HG03575 (cell line): Measurements from ENCODE around the gene TMEM255B.
"Not testable (repeated sequence)": the region's sequence is repeated elsewhere in the genome, so short reads cannot be mapped to it uniquely, and the experiment has no call there.

Experiments
- ATAC-seq: cut with Tn5 transposase; IDR thresholded peaks from one replicate; pipeline ENCODE4 v1.9.1; 2021; ENCODE audit not compliant: unreplicated experiment, insufficient number of reproducible peaks, low FRiP score; ENCODE audit errors: extremely low read depth

TMEM255B gene

DNA sequence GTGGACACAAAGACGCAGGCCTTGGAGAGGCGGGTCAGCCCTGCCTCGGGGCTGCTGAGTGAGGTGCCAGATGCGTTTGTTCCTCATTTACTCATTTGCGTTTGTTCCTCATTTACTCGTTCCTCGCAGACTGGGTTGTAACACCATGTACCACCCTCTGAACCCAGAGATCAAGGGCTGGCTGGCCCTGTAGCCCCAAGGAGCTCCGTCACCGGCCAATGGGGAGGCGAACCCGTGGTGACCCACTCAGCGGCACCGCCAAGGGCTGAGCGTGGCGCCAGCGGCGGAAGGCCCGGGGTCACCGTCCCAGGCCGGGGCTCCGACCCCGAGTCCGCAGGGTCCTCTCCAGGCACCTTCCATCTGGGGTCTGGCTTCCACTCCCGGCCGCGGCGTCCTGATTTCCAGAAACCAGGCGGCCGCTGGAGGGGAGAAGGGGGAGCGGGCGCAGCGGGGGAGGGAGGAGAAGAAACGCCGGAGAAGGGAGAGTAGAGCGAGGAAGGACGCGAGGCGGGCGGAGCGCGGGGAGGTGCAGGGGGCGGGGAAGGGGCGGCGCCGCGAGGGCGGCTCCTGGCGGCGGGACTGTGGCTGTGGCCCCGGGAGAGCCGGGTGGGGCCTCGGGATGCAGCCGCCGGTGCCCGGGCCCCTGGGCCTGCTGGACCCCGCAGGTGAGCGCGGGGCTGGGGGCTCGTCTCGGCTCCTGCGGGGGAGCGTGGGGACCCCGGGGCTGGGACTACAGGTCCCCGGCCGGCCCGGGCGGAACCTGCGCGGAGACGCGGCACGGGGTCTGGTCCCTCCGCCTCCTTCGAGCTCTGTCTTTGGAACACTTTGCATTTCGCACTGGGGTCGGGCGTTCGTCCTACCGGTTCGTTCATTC is at the start of gene TMEM255B:
Gene TMEM255B (plus strand): TSS at position 576 of the 874 bp plus-strand sequence. CDS start 44 bp downstream, at position 620.
- no peak for ATAC-seq

DNA sequence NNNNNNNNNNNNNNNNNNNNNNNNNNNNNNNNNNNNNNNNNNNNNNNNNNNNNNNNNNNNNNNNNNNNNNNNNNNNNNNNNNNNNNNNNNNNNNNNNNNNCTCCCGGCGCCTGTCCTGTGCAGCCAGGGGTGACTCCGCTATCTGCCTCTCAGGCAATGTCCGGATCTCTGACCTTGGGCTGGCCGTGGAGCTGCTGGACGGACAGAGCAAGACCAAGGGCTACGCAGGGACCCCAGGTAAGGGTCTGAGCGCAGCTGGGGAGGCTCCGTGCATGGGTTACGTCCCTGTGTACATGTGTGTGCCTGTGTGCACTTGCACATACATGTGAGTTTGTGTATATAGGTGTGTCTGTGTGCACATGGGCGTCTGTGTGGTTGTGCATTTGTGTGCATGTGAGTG is 36.1 kb upstream of the TMEM255B start:
- no peak for ATAC-seq

DNA sequence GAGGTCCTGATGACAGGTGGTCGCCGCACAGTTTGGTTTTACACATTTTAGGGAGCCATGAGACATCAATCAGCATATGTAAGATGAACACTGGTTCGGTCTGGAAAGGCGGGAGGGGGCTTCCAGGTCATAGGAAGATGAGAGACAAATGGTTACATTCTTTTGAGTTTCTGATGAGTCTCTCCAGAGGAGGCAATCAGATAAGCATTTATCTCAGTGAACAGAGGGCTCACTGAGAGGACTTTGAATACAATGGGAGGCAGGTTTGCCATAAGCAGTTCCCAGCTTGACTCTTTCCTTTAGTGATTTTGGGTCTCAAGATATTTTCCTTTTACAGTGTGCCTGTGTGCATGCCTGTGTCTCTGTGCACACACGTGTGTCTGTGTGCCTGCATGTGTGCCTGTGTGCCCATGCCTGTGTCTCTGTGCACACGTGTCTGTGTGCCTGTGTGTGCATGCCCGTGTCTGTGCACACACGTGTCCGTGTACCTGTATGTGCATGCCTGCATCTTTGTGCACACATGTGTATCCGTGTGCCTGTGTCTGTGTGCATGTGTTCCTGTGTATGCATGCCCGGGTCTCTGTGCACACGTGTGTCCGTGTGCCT is 35.5 kb upstream of the TMEM255B start:
- no peak for ATAC-seq

DNA sequence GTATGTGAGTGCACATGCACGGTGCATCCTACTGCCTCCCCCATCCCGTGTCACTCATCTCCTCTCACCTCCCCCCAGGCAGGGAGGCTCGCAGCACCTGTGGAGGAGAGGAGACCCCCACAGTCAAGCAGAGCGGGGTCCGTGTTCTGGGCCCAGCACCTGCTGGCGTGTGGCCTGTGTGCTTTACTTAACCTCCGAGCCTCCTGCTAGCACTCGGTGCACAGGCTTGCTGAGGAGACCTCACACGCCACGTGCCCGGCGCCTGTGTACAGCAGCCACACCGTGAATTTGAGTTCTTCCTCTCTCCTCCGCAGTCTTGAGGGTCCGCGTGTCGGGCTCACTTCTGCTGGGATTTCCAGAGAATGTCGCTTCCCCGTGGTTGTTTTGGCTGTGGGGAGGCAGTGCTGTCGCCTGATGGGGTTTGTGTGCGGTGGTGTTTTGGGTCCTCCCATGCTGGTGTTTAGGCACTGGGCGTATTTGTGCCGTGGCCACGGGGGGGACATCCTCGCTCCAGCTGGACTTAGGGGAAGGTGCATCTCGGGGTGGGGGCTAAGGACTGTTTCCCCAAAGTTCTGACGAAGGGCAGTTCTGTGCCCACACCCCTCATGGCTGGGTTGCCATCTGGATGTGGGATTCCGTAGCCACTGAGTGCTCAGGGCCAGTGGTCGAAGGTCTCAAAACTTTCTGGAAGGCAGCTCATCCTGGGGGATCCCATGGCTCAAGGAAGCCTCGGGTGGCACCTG is 34.8 kb upstream of the TMEM255B start:
- ATAC-seq: no peak

DNA sequence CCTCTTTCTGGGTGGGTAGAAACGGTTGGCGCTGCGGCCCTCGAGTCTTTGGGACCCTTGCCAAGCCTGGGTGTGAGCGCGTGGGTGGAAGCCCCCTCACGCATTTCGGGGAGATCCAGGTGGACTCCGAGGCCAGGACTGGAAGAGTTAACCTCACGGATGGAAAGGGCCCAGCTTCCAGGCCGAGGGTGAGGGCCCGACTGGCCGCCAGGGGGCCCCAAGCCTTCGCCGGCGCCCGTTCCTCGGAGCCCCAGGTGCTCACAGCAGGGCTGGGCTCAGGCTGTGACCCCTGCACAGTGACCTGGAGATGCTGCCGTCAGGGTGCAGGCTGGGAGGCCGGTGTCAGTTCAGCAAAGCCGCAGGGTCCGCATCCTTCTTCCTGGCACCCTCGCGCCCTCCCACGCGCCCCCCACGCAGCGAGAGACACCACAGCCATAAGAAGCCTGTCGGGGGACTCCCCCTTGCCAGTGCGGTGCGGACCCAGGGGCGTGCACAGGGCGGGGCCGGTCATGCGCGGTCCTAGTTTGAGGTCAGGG is 34.2 kb upstream of the TMEM255B start:
- ATAC-seq: no peak

DNA sequence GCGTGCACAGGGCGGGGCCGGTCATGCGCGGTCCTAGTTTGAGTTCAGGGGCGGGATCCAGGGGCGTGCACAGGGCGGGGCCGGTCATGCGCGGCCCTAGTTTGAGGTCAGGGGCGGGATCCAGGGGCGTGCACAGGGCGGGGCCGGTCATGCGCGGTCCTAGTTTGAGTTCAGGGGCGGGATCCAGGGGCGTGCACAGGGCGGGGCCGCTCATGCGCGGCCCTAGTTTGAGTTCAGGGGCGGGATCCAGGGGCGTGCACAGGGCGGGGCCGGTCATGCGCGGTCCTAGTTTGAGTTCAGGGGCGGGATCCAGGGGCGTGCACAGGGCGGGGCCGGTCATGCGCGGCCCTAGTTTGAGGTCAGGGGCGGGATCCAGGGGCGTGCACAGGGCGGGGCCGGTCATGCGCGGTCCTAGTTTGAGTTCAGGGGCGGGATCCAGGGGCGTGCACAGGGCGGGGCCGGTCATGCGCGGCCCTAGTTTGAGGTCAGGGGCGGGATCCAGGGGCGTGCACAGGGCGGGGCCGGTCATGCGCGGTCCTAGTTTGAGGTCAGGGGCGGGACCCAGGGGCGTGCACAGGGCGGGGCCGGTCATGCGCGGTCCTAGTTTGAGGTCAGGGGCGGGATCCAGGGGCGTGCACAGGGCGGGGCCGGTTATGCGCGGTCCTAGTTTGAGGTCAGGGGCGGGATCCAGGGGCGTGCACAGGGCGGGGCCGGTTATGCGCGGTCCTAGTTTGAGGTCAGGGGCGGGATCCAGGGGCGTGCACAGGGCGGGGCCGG is 33.5 kb upstream of the TMEM255B start:
- not testable (repeated sequence) for ATAC-seq

DNA sequence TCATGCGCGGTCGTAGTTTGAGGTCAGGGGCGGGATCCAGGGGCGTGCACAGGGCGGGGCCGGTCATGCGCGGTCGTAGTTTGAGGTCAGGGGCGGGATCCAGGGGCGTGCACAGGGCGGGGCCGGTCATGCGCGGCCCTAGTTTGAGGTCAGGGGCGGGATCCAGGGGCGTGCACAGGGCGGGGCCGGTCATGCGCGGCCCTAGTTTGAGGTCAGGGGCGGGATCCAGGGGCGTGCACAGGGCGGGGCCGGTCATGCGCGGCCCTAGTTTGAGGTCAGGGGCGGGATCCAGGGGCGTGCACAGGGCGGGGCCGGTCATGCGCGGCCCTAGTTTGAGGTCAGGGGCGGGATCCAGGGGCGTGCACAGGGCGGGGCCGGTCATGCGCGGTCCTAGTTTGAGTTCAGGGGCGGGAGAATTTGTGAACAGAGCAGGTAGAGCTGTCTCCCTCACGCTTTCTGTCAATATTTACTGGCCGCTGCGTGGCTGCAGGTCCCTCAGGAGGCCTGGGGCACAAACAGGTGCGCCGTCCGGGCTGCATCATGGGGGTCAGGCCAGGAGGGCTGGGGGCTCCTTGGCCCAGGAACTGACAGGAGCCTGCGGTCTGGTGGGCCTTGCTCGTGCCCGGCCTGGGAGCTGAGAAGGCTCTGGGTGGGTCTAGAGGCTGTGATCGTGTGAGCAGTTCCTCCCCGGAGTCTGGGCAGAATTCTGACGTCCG is 32.8 kb upstream of the TMEM255B start:
- not testable (repeated sequence) for ATAC-seq

DNA sequence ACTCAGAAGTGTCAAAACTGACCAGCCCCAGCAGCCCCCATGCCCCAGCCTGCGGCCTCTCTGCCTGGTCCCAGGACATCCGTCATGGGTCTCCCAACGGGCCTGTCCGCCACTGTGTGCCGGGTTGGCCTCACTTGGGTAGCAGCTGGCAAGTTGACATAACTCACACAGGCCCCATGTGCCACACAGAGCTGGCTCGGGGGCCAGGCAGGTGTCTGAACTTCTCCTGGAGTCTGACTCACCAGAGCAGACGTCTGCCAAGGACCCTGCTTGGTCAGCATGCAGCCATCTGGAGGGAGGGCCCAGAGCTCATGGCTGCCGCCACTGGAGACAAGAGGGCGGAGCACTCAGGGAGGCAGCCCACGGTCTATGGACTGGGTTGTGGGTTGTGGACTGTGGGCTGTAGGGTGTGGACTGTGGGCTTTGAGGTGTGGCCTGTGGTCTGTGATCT is 32.0 kb upstream of the TMEM255B start:
- ATAC-seq: no peak

DNA sequence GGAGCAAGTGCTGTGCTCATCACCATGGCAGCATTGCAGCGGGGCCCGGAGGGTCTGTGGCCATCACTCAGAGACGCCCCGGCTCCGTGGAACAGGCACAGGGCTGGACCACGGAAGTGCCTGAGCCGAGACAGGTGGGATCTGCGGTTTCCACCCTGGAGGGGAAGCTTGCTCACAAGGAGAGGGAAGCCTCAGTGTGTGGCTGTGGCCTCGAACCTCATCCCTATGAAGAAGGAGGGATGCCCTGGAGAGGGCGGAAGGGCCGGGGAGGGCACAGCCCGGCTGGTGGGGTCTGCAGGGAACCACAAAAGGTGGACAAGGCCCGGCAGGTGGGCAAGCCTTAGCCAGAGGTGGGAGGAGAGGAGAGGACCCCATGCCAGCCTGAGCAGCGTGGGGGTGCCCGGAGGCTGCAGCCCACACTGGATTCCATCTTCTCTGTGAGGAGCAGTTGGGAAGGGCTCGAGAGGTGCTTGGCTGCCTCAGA is 30.4 kb upstream of the TMEM255B start:
- ATAC-seq: no peak

DNA sequence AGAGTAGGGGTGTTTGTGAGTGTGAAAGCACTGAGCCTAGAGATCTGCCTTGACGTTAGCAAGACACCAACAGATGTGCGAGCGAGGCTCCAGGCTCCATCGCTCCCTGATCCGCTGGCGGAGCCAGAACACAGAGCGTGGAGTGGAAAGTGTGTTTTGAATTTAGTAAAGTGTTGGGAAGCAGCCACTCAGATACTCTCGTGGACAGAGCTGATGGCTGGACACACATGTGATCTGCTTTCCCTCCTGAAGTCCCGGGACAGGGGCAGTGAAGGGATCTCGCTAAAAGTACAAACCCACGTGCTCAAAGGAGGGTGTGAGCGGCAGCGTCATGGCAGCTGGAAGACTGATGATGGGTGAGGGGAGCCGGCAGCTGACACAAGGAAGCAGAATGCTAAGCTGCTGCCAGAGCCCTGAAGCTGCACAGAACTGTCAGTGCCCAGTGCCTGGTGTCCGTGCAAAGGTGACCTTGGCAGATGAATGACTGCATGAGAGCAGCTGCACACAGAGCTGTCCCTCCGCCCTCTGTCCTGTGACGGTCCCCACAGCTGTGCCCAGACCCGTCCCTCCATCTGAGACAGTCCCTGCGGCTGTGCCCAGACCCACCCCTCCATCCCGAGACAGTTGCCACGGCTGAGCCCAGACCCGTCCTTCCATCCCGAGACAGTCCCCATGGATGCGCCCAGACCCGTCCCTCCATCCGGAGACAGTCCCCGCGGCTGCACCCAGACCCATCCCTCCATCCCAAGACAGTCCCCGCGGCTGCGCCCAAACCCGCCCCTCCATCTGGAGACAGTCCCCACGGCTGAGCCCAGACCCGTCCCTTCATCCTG is 29.6 kb upstream of the TMEM255B start:
- no peak for ATAC-seq

DNA sequence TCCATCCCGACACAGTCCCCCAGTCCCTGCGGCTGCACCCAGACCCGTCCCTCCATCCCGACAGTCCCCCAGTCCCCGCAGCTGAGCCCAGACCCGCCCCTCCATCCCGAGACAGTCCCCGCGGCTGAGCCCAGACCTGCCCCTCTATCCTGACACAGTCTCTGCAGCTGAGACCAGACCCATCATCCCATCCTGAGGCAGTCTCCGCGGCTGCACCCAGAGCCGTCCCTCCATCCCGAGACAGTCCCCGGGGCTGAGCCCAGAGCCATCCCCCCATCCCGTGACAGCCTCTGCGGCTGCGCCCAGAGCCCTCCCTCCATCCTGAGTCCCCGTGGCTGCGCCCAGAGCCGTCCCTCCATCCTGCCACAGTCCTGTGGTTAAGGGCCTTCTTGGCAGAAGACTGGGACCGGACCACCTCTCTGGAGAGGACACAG is 28.8 kb upstream of the TMEM255B start:
- no peak for ATAC-seq

DNA sequence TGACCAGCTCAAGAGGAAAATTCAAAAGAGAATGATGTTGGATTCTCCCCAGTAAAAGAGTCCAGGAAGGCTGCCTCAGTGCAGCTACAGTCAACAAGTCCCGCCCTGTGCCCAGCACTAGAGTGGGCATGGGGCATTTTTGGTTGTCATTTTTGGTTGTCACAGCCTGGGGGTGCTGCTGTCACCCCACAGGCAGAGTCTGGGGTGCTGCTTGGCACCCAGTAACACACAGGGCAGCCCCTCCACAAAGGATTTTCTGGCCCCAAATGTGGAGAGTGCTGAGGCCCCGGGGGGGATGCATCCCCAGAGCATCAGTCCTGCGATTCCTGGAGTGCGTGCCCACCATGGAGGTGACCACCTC is 28.2 kb upstream of the TMEM255B start:
- ATAC-seq: no peak

DNA sequence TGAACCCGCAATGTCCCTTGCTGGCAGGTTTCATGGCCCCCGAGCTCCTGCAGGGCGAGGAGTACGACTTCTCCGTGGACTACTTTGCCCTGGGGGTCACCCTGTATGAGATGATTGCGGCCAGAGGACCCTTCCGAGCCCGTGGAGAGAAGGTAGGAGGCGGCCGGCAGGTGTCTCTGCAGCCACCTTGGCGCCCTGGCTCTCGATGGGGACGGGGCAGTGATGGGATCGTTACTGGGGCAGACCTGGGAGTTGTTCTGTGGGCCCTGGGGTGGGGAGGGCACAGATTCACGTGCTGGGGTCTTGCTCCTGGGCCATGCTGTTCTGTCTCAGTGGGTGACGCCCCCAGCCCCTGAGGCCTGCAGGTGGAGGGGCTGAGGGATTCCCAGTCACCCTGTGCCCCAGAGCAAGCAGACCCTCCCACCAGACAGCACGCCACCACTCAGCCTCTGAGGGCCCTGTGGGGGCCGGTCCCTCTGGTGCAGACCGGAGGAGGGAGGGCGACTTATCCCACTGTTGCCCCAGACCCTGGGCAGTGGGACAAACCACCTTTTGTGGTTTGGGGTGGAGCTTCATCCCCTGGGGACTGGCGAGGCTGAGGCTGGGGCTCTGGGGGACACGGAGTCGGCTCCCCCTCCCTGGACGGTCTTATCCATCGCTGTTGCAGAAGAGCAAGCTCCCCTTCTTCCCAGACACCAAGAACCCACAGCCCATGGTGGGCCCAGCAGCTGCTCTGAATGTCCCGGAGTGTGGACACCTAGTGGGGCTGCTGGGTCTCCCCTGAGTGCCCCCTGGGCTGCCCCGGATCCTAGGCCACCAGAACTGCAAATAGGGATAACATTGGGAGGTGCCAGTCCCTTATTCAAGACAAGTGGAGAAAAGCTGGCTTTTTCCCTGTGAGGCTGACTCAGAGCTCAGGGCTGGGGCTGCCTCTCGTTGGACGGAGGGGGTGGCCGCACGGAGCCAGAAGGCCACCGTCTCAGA is 27.5 kb upstream of the TMEM255B start:
- ATAC-seq: no peak

DNA sequence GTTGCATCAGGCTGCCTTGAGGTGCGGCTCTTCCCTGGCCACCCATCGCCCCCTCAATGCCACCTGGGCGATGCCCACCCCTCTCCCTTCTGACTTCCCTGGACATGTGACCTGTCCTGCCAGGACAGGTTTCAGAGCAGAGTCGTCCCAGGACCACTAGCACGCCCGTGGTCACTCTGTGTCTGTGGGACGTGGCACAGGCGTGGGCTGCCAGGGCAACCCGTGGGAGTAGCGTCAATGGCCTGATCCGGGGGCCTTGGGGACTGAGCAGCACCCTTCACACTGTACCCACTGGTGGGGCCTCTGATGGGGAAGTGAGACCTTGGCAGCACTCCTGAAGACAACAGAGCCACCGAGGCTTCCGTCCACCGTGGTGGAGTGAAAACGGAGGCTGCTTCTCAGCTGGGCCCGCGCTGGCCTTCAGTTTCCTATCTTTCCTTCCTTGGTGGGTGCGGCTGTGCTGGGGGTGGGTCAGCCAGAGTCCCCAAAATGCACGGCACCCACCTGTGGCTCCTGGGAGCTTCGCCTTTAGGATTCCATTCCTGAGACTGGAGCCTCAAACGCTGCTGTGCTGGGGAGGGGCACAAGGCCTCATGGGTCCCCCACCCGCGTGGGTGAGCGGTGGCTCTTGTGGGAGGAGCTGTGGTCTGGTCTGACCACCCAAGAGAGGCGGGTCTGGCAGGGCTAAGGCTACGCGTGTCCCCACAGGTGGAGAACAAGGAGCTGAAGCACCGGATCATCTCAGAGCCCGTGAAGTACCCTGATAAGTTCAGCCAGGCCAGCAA is 26.7 kb upstream of the TMEM255B start:
- ATAC-seq: no peak
